Measurements from ENCODE around the gene SALL3. TPM values are rescaled to one million over a fixed set of nuclear protein-coding genes. Genes with fewer than 3 reads are reported as not detected.

Gene SALL3
- total RNA-seq, 1 experiment from 2014 or later, result not detected

DNA sequence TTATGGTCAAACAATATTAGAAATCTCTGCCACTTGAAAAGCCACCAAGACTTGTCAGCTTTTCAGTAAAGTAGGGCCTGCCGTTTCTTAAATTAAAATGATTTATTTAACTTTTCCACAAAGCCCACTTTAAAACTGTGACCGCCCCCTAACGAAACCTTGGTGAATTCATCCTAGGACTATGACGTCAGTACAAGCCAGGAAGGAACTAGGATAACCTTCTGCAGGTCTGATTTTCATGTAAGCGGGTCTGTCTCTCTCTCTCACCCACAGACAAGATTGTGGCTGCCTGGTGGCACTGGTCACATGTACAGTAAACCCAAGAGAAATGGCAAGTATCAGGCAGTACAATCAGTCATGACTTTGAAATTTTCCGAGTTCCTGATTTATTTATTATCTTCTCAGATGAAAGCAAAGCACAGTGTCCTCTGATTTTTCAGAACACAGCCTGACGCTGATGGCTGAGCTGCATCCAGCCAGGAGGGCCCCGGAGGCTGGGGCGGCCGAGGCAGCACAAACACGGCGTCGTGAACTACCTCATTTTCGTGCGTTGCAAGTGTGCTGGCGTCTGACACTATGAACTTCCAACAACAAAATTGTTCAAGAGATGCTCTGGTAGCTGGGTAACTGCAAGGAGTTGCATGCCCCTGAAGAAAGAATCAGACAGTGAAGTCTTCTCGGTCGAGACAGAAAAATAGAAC lies 18.9 kb downstream of the SALL3 start:
- Histone ChIP-seq H3K27me3 (no peaks in the 10 kb centered on the region), H3K27ac (no peak overlapping the region), H3K4me1 (no peaks in the 10 kb centered on the region), H3K9me3 (replicated peaks) (no peaks in the 10 kb centered on the region), H3K4me3 (no peak overlapping the region), H3K36me3 (no peaks in the 10 kb centered on the region)
- no peak for DNase-seq

DNA sequence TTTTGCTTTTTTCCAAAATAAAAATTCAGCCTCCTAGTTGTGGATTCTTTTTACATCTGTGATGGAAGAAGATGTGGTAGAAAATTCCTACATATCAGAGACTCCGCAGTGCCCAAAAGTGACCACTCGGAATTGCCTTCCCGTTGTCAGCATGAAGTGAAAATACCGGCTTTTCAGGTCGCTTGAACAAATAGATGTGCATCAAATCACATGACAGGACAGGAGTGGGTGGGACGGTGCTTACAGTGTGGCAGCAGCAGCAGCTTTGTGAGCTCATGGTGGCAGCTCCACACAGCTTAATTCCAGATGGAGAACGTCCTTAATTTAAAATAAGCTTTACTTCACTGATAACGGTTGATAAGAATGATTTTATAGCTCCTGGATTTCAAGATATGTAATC lies 20.3 kb downstream of the SALL3 start:
- H3K4me3 ChIP-seq, result no peak overlapping the region
- no peaks in the 10 kb centered on the region for H3K9me3 ChIP-seq (replicated peaks)
- H3K36me3 ChIP-seq, result no peaks in the 10 kb centered on the region
- no peak overlapping the region for H3K27ac ChIP-seq
- H3K27me3 ChIP-seq, result no peaks in the 10 kb centered on the region
- no peak for DNase-seq
- no peaks in the 10 kb centered on the region for H3K4me1 ChIP-seq

DNA sequence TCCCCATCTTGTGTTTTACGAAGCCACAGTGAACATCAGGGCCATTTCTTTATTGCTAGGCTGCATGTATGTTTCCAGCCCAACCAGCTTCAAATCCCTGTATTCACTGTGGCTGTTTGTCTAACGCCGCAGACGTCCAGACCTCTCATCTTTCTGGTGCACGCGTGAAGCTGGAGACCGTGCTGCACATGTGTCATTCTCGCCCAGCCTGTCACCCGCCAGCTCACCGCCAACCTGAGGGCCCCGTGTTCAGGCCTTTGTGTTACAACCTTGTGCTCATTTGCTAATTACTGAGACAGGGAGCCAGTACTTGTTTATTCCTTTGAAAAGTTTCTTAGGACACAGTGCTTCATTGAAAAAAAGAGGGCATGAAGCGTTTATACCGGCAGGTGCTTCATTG lies 21.4 kb downstream of the SALL3 start:
- no peak for DNase-seq
- H3K9me3 ChIP-seq (replicated peaks), result no peaks in the 10 kb centered on the region

DNA sequence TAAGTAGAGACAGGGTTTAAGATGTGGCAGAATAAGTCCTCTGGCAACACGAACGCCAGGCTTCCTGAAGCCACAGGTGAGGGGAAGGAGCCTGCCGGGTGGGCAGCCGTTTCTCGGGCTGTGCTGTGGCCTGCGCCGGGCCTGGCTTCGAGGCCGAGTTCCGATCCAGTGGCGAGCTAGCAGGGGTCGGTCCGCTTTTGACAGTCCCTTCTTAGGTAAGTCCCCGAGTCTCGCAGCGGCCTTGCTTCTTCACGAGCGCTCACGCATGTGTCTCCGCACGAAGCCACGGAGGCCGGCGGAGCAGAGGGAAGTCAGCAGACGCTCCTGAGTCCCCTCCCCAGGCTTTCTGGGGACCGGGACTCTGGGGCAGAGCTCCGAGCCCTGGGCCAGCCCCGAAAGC lies 26.0 kb downstream of the SALL3 start:
- Histone ChIP-seq H3K36me3 (no peaks in the 10 kb centered on the region), H3K27me3 (no peaks in the 10 kb centered on the region), H3K4me3 (no peak overlapping the region), H3K9me3 (replicated peaks) (no peaks in the 10 kb centered on the region), H3K4me1 (no peaks in the 10 kb centered on the region), H3K27ac (no peak overlapping the region)
- no peak for DNase-seq

More for the DNA sequence above, 21.4 kb downstream of the SALL3 start:
- Histone ChIP-seq H3K36me3 (no peaks in the 10 kb centered on the region), H3K27ac (no peak overlapping the region), H3K4me1 (no peaks in the 10 kb centered on the region), H3K4me3 (no peak overlapping the region), H3K27me3 (no peaks in the 10 kb centered on the region)

DNA sequence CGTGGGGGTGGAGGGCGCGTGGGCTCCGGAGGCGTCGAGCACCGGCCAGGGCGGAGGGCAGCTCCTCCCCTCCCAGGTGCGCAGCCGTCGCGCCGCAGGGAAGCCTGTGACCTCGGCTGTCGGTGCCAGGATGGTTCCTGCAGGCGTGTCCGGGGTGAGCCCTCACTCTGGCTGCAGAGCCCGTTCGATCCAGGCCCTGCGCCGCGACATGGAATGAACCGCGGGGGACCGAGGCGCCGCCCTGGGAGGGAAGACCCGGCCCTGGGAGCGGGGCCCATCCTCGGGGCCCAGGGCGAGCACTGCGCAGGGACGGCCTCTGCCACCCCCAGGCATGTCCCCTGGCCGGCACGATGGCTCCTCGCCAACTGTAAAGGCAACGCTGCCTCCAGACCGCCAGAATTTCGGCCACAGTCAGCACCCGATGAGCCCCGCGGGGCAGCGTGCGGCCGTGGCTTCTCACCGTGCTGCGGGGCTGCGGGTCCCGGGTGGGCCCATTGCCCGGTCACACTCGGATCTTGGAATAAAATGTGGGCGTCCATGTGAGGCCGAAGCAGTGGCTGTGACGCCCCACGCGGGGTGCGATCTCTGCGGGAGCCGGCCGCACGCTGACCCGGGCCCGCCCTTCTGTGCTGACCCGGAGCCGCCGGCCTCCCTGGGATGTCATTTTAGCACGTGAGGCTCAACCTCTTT lies 26.6 kb downstream of the SALL3 start:
- Histone ChIP-seq H3K9me3 (replicated peaks) (no peaks in the 10 kb centered on the region), H3K4me1 (no peaks in the 10 kb centered on the region), H3K27ac (no peak overlapping the region), H3K36me3 (no peaks in the 10 kb centered on the region), H3K4me3 (no peak overlapping the region), H3K27me3 (no peaks in the 10 kb centered on the region)
- DNase-seq, result no peak

DNA sequence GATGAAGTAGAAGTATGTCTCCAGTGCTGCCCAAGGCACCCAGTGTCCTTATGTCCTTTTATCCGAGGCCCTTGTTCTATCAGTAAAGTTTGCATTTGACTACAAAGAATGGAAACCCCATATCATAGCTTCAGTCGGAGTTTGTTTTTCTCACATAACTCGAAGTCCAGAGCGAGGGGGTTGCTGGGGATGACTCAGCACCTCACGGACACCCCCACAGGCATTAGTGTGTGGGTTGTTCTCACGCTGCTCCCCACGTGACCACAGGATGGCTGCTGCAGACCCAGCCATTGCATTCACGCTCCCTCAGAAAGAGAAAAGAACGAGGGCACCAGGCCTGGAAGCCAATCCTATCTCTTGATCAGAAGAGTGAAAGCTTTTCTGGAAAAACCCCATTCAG lies 27.8 kb downstream of the SALL3 start:
- H3K36me3 ChIP-seq, result no peaks in the 10 kb centered on the region
- no peak overlapping the region for H3K27ac ChIP-seq
- DNase-seq, result no peak
- no peaks in the 10 kb centered on the region for H3K27me3 ChIP-seq
- no peak overlapping the region for H3K4me3 ChIP-seq
- H3K9me3 ChIP-seq (replicated peaks), result no peaks in the 10 kb centered on the region
- H3K4me1 ChIP-seq, result no peaks in the 10 kb centered on the region

DNA sequence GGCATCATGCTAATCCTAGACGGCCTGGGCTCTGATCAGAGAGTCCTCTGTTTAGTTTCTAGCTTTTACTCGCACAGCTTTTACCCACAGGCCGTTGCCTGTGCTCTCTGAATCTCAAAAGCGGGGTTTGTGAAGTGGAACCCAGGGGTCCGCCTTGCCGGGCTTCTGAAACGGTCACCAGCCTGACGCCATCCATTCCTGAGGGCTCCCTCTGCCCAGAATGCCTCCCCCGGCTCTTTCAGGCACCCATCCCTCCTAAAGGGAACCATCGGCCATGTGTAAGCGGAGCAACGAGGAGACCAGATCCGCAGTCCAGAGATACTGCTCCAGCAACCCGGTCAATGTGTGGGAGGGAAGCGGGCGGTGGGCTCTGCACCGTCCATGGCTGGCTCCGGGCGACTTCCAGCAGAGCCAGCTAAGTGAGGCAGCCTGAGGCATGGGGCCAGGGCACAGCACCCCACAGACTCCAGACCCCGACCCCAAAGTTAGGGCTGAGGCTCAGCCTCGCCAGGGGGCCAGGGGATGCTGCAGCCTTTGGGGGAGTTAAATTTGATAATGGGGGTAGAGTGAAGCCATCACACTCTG lies 28.8 kb downstream of the SALL3 start:
- no peaks in the 10 kb centered on the region for H3K36me3 ChIP-seq
- H3K27ac ChIP-seq, result no peak overlapping the region
- H3K9me3 ChIP-seq (replicated peaks), result no peaks in the 10 kb centered on the region
- H3K4me1 ChIP-seq, result no peaks in the 10 kb centered on the region
- no peak overlapping the region for H3K4me3 ChIP-seq
- H3K27me3 ChIP-seq, result no peaks in the 10 kb centered on the region
- no peak for DNase-seq

DNA sequence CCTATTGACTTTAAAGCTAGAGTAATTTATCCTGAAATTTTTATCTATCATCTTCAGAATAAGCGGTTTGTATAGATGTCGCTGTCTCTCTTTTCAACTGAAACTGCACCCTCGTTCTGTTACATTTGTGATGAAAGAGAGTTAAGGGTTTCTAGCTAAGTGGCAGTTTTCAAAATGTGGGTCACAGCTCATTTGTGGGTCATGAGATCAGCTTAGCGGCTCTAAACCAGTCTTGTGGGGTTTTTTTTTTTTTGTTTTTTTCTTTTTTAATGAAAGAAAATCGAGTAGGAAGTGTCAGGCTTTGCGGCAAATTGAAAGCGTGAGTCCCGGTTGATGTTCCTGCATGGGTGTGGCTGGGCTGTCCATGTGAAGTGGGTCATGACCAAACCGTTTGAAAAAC lies 31.2 kb downstream of the SALL3 start:
- H3K4me1 ChIP-seq, result no peaks in the 10 kb centered on the region
- H3K36me3 ChIP-seq, result no peaks in the 10 kb centered on the region
- DNase-seq, result no peak
- no peak overlapping the region for H3K27ac ChIP-seq
- H3K4me3 ChIP-seq, result no peak overlapping the region
- no peaks in the 10 kb centered on the region for H3K27me3 ChIP-seq
- H3K9me3 ChIP-seq (replicated peaks), result no peaks in the 10 kb centered on the region

DNA sequence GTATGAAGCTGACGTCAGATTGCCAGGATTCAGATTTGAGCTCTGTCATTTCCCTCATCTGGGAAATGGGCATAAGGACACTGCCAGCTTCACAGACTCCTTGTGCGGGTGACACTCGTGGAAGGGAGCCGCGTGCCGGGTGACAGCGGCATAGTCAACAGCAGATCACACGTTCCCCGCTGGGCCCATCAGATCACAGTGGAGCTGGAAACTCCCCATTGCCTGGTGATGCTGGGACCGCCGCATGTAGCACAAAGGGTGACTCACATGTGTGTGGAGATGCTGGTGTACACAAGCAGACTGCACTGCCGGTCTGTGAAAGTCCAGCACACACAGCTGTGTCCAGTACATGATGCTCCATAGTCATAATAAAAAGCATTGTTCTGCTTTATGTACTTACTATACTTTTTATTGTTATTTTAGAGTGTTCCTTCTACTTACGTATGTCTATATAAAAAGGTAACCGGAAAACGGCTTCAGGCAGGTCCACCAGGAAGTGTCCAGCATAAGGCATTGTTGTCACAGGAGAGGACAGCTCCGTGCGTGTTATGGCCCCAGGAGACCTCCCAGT lies 31.8 kb downstream of the SALL3 start:
- H3K4me1 ChIP-seq, result no peaks in the 10 kb centered on the region
- no peak for DNase-seq
- no peaks in the 10 kb centered on the region for H3K27me3 ChIP-seq

DNA sequence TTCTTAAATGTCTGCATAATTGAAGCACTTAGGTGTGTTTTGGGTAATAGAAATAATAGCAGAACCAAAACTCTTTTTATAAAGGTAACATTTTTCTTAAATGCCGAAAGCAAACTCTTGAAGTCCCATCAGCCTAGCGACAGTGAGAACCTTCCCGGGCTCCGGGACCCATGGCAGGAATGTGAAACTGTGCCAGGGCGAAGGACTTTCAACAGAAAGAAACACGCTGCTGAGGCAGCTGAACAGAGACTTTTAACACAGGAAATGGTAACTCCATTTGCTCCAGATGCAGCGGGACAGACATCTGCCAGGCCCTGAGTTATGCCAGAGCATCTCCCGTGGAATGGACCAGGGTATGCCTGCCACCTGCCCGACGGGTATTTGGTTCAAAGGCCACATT lies 34.3 kb downstream of the SALL3 start:
- Histone ChIP-seq H3K4me3 (no peak overlapping the region), H3K27me3 (no peaks in the 10 kb centered on the region), H3K9me3 (replicated peaks) (no peaks in the 10 kb centered on the region), H3K36me3 (no peaks in the 10 kb centered on the region), H3K4me1 (no peaks in the 10 kb centered on the region), H3K27ac (no peak overlapping the region)
- DNase-seq, result no peak

More for the DNA sequence above, 31.8 kb downstream of the SALL3 start:
- no peaks in the 10 kb centered on the region for H3K36me3 ChIP-seq
- H3K27ac ChIP-seq, result no peak overlapping the region
- no peak overlapping the region for H3K4me3 ChIP-seq
- no peaks in the 10 kb centered on the region for H3K9me3 ChIP-seq (replicated peaks)

DNA sequence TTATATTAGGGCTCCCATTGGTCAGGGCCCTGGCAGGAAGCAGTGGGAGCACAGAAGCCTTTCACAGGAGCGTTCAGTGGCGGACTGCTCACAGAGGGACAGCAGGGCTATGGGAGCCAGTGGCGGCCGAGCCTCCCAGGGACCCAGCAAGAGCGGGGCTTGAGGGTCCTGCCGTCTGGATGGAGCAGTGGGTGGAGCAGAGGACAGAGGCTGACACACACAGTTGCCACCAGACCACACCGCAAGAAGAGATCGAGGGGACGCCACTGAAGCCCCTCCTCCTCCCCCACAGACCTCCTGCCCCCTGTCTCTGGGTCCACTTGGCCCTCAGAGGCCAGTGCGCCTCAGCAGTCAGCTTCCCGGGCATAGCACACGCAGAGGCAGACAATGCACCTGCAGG lies 39.3 kb downstream of the SALL3 start:
- Histone ChIP-seq H3K4me3 (no peak overlapping the region), H3K36me3 (no peaks in the 10 kb centered on the region), H3K4me1 (no peaks in the 10 kb centered on the region), H3K27ac (no peak overlapping the region), H3K9me3 (replicated peaks) (no peaks in the 10 kb centered on the region), H3K27me3 (no peaks in the 10 kb centered on the region)
- no peak for DNase-seq

DNA sequence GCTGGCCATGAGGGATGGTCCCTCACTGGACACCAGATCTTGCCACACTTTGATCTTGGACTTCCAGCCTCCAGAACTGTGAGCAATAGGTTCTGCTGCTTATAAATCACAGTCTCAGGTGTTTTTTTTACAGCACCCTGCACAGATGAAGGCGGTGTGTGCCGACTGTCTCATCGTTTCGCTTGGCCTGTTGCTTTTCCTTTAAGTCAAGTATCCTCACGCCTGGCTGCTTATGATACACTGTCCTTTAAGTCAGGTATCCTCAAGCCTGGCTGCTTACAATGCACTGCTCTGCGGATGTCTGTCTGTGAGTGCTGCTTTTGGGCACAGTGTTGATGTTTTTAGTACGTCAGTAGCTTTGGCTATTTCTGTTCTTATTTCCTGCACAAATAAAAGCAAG lies 40.3 kb downstream of the SALL3 start:
- Histone ChIP-seq H3K27ac (no peak overlapping the region), H3K4me3 (no peak overlapping the region), H3K36me3 (no peaks in the 10 kb centered on the region), H3K4me1 (no peaks in the 10 kb centered on the region), H3K9me3 (replicated peaks) (no peaks in the 10 kb centered on the region), H3K27me3 (no peaks in the 10 kb centered on the region)
- DNase-seq, result no peak

DNA sequence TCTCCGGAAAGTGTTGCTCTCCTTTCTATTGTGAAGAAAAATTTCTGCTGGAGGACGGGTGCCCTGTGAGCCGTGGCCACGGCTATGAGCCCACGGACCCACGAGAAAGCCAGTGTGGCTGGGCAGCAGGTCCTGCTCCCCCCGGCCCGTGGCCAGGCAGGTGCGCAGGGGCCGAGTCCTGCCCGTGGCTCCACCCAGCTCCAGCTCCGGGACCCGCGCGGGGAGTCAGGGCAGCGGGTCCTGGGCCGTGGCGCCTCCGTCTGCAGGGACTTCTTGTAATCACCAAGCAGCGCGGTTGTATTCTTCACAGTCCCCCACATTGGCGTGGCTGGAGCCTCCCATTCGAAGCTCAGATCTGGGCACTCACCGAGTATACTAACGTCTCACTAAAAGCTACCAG lies 43.0 kb downstream of the SALL3 start:
- Histone ChIP-seq H3K36me3 (no peaks in the 10 kb centered on the region), H3K4me3 (no peak overlapping the region), H3K27me3 (no peaks in the 10 kb centered on the region), H3K27ac (no peak overlapping the region), H3K4me1 (no peaks in the 10 kb centered on the region), H3K9me3 (replicated peaks) (no peaks in the 10 kb centered on the region)
- DNase-seq, result no peak

DNA sequence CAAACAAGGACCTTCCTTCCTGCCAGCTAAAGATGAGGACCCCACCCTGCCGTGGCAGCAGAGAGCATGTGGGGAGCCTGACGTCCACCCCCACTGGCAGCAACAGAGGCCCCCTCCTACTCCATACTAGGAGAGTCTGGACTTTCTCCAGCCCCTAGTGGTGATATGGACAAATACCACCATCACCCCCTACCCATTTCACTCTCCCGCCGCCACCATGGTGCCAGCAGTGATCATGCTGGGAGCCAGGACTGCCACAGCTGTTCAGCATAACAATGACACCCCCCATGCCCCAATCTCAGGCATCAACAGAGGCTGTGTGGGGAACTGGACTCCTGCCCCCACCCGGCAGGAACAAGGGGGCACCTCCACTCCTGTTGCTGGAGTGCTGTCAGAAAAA lies 46.9 kb downstream of the SALL3 start:
- Histone ChIP-seq H3K27ac (no peak overlapping the region), H3K4me3 (no peak overlapping the region), H3K4me1 (peaks cover 5% of the 10 kb centered on the region; the same call in 1 of the 2 replicates), H3K36me3 (no peaks in the 10 kb centered on the region), H3K9me3 (replicated peaks) (no peaks in the 10 kb centered on the region; the same call in 1 of the 2 replicates), H3K27me3 (no peaks in the 10 kb centered on the region)
- DNase-seq, result no peak

DNA sequence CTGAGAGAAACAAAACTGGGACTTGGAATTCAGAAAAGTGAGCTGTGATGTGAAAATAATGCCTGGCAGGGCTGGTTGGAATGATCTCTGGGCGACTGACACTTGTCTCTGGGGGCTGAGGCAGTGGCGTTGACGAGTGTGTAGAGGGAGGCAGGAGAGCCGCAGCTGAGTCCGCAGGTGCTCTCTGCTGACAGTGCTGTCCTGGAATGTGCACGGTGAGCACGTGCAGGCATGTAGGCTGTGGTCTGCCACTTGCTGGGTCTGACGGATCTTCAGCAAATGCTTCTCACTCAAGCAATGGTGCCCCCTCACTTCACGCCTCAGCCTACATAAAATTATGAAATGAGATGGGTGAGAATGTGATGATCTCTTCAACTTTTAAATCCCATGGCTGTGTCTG lies 51.1 kb downstream of the SALL3 start:
- H3K4me3 ChIP-seq, result no peak overlapping the region
- H3K27ac ChIP-seq, result peak overlapping the region; percentile 70
- peaks cover 5% of the 10 kb centered on the region; the same call in 1 of the 2 replicates for H3K4me1 ChIP-seq
- no peaks in the 10 kb centered on the region; the same call in 1 of the 2 replicates for H3K9me3 ChIP-seq (replicated peaks)
- H3K36me3 ChIP-seq, result no peaks in the 10 kb centered on the region
- DNase-seq, result peak; percentile 29 to 50
- no peaks in the 10 kb centered on the region for H3K27me3 ChIP-seq

Measured in SJCRH30 (cell line).